Measurements from ENCODE around the gene PTGDS. TPM values are rescaled to one million over a fixed set of nuclear protein-coding genes. Genes with fewer than 3 reads are reported as not detected.

PTGDS gene
- total and polyA plus RNA-seq, 4 donors, result 304 to 6,990 (median 1,953) TPM

GRCh38 chr9:136950656-136951276 is 26.5 kb upstream of the PTGDS start:
- Histone ChIP-seq H3K4me3 (ENCODE audit: low read depth, low read length) (peak overlapping the region; percentile 78), H3K27ac (ENCODE audit: low read depth, low read length) (peak overlapping the region; percentile 89), H3K36me3 (ENCODE audit: control insufficient read depth, insufficient read depth, low read length) (no peaks in the 10 kb centered on the region), H3K9me3 (ENCODE audit: control insufficient read depth, insufficient read depth, low read length) (no peaks in the 10 kb centered on the region), H3K4me1 (ENCODE audit: control insufficient read depth, insufficient read depth, low read length) (peaks cover 66% of the 10 kb centered on the region), H3K27me3 (ENCODE audit: control insufficient read depth, insufficient read depth, low read length) (no peaks in the 10 kb centered on the region)
- 17% methylated on average over 8 of the region's 9 CpGs for WGBS (ENCODE audit: insufficient coverage)
- DNase-seq (ENCODE audit: low read depth in 4 of 6, low spot score in 6 of 6), result no peak

GRCh38 chr9:136951541-136952320 is 25.6 kb upstream of the PTGDS start, which contains the start of gene LCN12:
LCN12 (plus strand) TSS chr9:136952273; CDS start chr9:136952328, 55 bp downstream.
- no peak for DNase-seq (ENCODE audit: low read depth in 4 of 6, low spot score in 6 of 6)
- Histone ChIP-seq H3K36me3 (ENCODE audit: control insufficient read depth, insufficient read depth, low read length) (no peaks in the 10 kb centered on the region), H3K27me3 (ENCODE audit: control insufficient read depth, insufficient read depth, low read length) (no peaks in the 10 kb centered on the region), H3K4me1 (ENCODE audit: control insufficient read depth, insufficient read depth, low read length) (peaks cover 58% of the 10 kb centered on the region), H3K4me3 (ENCODE audit: low read depth, low read length) (no peak within 1 kb of the TSS), H3K9me3 (ENCODE audit: control insufficient read depth, insufficient read depth, low read length) (no peaks in the 10 kb centered on the region), H3K27ac (ENCODE audit: low read depth, low read length) (no peak within 1 kb of the TSS)
- WGBS (ENCODE audit: insufficient coverage), result 69% methylated on average over 13 of the region's 14 CpGs

DNA sequence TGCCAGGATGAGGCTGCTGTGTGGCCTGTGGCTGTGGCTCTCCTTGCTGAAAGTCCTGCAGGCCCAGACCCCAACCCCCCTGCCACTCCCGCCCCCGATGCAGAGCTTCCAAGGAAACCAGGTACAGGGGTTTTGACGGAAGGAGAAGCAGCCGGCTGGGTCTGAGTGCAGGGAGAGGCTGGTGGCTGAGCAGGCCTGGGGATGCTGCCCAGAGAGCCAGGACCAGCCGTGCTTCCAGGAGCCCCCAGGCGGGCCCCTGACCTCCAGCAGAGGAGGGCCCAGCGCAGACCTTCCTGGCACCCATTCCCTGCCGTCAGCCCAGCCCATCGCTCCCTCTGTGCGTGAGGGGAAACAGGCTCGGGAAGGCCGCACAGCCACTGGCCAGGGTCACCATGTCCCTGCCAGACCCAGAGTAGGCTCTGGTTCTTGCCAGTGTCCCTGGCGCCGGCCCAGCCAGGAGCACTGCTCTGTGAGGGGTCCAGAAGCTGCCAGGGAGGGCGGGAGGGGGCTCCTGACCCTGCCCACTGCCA is 24.9 kb upstream of the PTGDS start:
- H3K9me3 ChIP-seq (ENCODE audit: control insufficient read depth, insufficient read depth, low read length), result no peaks in the 10 kb centered on the region
- H3K36me3 ChIP-seq (ENCODE audit: control insufficient read depth, insufficient read depth, low read length), result no peaks in the 10 kb centered on the region
- H3K4me3 ChIP-seq (ENCODE audit: low read depth, low read length), result no peak overlapping the region
- no peak for DNase-seq (ENCODE audit: low read depth in 4 of 6, low spot score in 6 of 6)
- no peak overlapping the region for H3K27ac ChIP-seq (ENCODE audit: low read depth, low read length)
- peaks cover 52% of the 10 kb centered on the region for H3K4me1 ChIP-seq (ENCODE audit: control insufficient read depth, insufficient read depth, low read length)
- 50% methylated on average over 14 of the region's 15 CpGs for WGBS (ENCODE audit: insufficient coverage)
- H3K27me3 ChIP-seq (ENCODE audit: control insufficient read depth, insufficient read depth, low read length), result no peaks in the 10 kb centered on the region

DNA sequence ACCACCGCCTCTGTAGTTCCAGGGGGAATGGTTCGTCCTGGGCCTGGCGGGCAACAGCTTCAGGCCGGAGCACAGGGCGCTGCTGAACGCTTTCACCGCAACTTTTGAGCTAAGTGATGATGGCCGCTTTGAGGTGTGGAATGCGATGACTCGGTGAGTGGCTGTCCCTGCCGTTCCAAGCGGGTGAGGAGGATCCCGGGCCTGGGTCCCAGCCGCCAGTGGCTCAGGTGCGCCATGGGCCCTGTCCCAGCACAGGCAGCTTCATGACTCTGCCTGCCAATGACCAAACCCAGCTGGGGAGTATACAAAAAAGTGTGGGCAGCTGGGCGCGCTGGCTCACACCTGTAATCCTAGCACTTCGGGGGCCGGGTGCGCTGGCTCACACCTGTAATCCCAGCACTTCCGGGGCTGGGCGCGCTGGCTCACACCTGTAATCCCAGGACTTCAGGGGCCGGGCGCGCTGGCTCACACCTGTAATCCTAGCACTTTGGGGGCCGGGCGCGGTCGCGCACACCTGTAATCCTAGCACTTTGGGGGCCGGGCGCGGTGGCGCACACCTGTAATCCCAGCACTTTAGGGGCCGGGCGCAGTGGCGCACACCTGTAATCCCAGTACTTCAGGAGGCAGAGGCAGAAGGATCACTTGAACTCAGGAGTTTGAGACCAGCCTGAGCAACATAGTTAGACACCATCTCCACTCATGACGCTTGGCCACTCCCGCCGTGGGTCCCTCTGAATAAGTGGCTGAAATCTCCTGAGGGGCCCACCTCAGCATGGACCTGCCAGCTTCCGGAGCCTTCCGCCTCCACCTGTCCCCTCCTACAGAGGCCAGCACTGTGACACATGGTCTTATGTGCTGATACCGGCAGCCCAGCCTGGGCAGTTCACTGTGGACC is 24.2 kb upstream of the PTGDS start:
- no peak for DNase-seq (ENCODE audit: low read depth in 4 of 6, low spot score in 6 of 6)
- 85% methylated on average over 44 of the region's 44 CpGs for WGBS (ENCODE audit: insufficient coverage)
- Histone ChIP-seq H3K36me3 (ENCODE audit: control insufficient read depth, insufficient read depth, low read length) (no peaks in the 10 kb centered on the region), H3K27me3 (ENCODE audit: control insufficient read depth, insufficient read depth, low read length) (no peaks in the 10 kb centered on the region), H3K4me1 (ENCODE audit: control insufficient read depth, insufficient read depth, low read length) (peaks cover 44% of the 10 kb centered on the region), H3K4me3 (ENCODE audit: low read depth, low read length) (no peak overlapping the region), H3K27ac (ENCODE audit: low read depth, low read length) (no peak overlapping the region), H3K9me3 (ENCODE audit: control insufficient read depth, insufficient read depth, low read length) (no peaks in the 10 kb centered on the region)

DNA sequence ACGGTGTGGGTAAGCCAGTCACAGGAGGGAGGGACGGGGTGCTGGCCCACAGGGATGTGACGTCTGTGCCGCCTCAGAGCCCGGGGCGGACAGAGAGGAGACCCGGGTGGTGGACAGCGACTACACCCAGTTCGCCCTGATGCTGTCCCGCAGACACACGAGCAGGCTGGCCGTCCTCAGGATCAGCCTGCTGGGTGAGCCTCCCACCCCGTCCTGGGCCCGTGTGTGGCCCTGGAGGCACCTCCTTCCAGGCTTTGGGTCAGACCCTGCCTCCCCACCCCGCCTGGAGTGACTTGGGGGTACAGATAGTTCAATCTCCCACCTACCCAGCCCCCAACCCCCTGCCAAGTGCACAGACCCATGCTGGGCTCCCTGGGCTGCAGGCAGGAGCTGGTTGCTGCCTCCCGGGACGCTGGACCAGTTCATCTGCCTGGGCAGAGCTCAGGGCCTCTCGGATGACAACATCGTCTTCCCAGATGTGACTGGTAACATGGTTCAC is 23.5 kb upstream of the PTGDS start:
- Histone ChIP-seq H3K4me1 (ENCODE audit: control insufficient read depth, insufficient read depth, low read length) (peaks cover 42% of the 10 kb centered on the region), H3K9me3 (ENCODE audit: control insufficient read depth, insufficient read depth, low read length) (no peaks in the 10 kb centered on the region), H3K4me3 (ENCODE audit: low read depth, low read length) (no peak overlapping the region), H3K27ac (ENCODE audit: low read depth, low read length) (no peak overlapping the region), H3K27me3 (ENCODE audit: control insufficient read depth, insufficient read depth, low read length) (no peaks in the 10 kb centered on the region), H3K36me3 (ENCODE audit: control insufficient read depth, insufficient read depth, low read length) (no peaks in the 10 kb centered on the region)
- no peak for DNase-seq (ENCODE audit: low read depth in 4 of 6, low spot score in 6 of 6)
- WGBS (ENCODE audit: insufficient coverage), result 85% methylated on average over 18 of the region's 19 CpGs

GRCh38 chr9:136954270-136955083 is 22.8 kb upstream of the PTGDS start:
- no peaks in the 10 kb centered on the region for H3K9me3 ChIP-seq (ENCODE audit: control insufficient read depth, insufficient read depth, low read length)
- H3K4me1 ChIP-seq (ENCODE audit: control insufficient read depth, insufficient read depth, low read length), result peaks cover 38% of the 10 kb centered on the region
- H3K36me3 ChIP-seq (ENCODE audit: control insufficient read depth, insufficient read depth, low read length), result no peaks in the 10 kb centered on the region
- no peak overlapping the region for H3K4me3 ChIP-seq (ENCODE audit: low read depth, low read length)
- 87% methylated on average over 19 of the region's 25 CpGs for whole genome bisulfite sequencing (ENCODE audit: insufficient coverage)
- DNase-seq (ENCODE audit: low read depth in 4 of 6, low spot score in 6 of 6), result no peak
- H3K27ac ChIP-seq (ENCODE audit: low read depth, low read length), result no peak overlapping the region
- no peaks in the 10 kb centered on the region for H3K27me3 ChIP-seq (ENCODE audit: control insufficient read depth, insufficient read depth, low read length)

- H3K4me3 ChIP-seq (ENCODE audit: low read depth, low read length), result no peak overlapping the region
- H3K27ac ChIP-seq (ENCODE audit: low read depth, low read length), result no peak overlapping the region
- DNase-seq (ENCODE audit: low read depth in 4 of 6, low spot score in 6 of 6), result no peak
- 84% methylated on average over 13 of the region's 14 CpGs for WGBS (ENCODE audit: insufficient coverage)
- no peaks in the 10 kb centered on the region for H3K27me3 ChIP-seq (ENCODE audit: control insufficient read depth, insufficient read depth, low read length)
- H3K4me1 ChIP-seq (ENCODE audit: control insufficient read depth, insufficient read depth, low read length), result peaks cover 36% of the 10 kb centered on the region
- H3K36me3 ChIP-seq (ENCODE audit: control insufficient read depth, insufficient read depth, low read length), result no peaks in the 10 kb centered on the region
- H3K9me3 ChIP-seq (ENCODE audit: control insufficient read depth, insufficient read depth, low read length), result no peaks in the 10 kb centered on the region
Measured at GRCh38 chr9:136955202-136955942, 21.9 kb upstream of the PTGDS start.

GRCh38 chr9:136955943-136956335 is 21.4 kb upstream of the PTGDS start:
- 87% methylated on average over 7 of the region's 9 CpGs for WGBS (ENCODE audit: insufficient coverage)
- no peaks in the 10 kb centered on the region for H3K36me3 ChIP-seq (ENCODE audit: control insufficient read depth, insufficient read depth, low read length)
- H3K27me3 ChIP-seq (ENCODE audit: control insufficient read depth, insufficient read depth, low read length), result no peaks in the 10 kb centered on the region
- H3K4me3 ChIP-seq (ENCODE audit: low read depth, low read length), result no peak overlapping the region
- H3K4me1 ChIP-seq (ENCODE audit: control insufficient read depth, insufficient read depth, low read length), result peaks cover 32% of the 10 kb centered on the region
- H3K9me3 ChIP-seq (ENCODE audit: control insufficient read depth, insufficient read depth, low read length), result no peaks in the 10 kb centered on the region
- no peak overlapping the region for H3K27ac ChIP-seq (ENCODE audit: low read depth, low read length)
- no peak for DNase-seq (ENCODE audit: low read depth in 4 of 6, low spot score in 6 of 6)

All from spinal cord (tissue), 10 donors.